ENCODE results near the gene SLC5A6.

DNA sequence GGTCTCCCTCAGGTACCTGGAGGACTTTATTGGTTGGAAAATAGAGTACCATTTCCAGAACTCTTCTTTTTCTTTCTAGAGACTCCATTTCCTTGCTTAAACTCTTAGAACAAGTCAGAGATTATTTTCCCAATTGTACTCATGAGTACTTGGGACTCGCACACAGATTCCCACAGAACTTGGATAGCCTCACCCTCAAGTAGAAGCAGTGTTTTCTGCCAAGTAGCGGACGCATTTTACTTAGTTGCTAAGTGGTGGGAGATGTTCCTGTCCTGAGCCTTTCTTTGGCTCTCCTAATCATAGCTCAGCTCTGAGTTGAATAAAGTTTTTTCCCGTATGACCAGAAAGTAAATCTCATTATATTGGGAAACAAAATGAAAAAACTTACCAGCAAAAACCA, 33.6 kb upstream of the SLC5A6 start:
- TF ChIP-seq ZNF274 (IDR thresholded peaks at IDR 0.05; ENCODE audit: low read depth, low read length): no peak
- no peak for TF ChIP-seq YY1 (IDR thresholded peaks at IDR 0.05; ENCODE audit: insufficient read depth, insufficient read length)

All from NT2/D1 (cell line).